B cell (primary cell): Measurements from ENCODE around the gene CTCFL. TPM values are rescaled to one million over a fixed set of nuclear protein-coding genes. Genes with fewer than 3 reads are reported as not detected.

ENCODE experiments used
- ATAC-seq: fragments of 200-7000 bp; cut with Tn5 transposase; one replicate; pipeline ENCODE4 v1.10.0; 2021; ENCODE audit warnings: low read depth, mild to moderate bottlenecking, moderate number of reproducible peaks, moderate library complexity
- CTCF ChIA-PET: fragments of 350-600 bp; sonication (Branson Sonifier 250); formaldehyde crosslinking; loops from one replicate; lab custom pipeline; 2021; ENCODE audit warnings: antibody characterized with exemption, inconsistent platforms; lab: Charles Lee
- POLR2A ChIA-PET: fragments of 350-600 bp; sonication (Branson Sonifier 250); formaldehyde crosslinking; loops from one replicate; lab custom pipeline; 2021; ENCODE audit warnings: antibody characterized with exemption; lab: Charles Lee
- DNase-seq: peaks from one replicate; pipeline ENCODE4 v3.0.0; 2013
- H2AFZ ChIP-seq: 2 replicates; pipeline ENCODE4 v1.6.1; 2012; ENCODE audit warnings: mild to moderate bottlenecking, low read depth, low read length; ENCODE audit not compliant: insufficient read depth, poor library complexity, severe bottlenecking
- H3K27ac ChIP-seq, 2 donors: 1 replicate in 1 of 2; 2 replicates in 1 of 2; pipeline ENCODE4 v1.5.1; 2012 to 2013; ENCODE audit warnings: low read length in 2 of 2, mild to moderate bottlenecking in 2 of 2, moderate library complexity in 1 of 2
- H3K27me3 ChIP-seq, 4 experiments: fragments of 200-600 bp in 1 of 4; sonication (generic) in 1 of 4; replicated peaks in 1 of 4; 1 replicate in 2 of 4; 2 replicates in 2 of 4; pipeline versions ENCODE4 v1.6.1 to v1.7.0; 2013 to 2016; ENCODE audit warnings: low read length in 3 of 4, mild to moderate bottlenecking in 2 of 4, mixed read lengths in 1 of 4, moderate library complexity in 1 of 4; ENCODE audit not compliant: insufficient read depth in 4 of 4, control insufficient read depth in 3 of 4; ENCODE audit errors: control extremely low read depth in 1 of 4
- H3K36me3 ChIP-seq, 2 experiments: replicated peaks in 1 of 2; 1 replicate in 1 of 2; 2 replicates in 1 of 2; pipeline versions ENCODE4 v1.6.1 to v1.7.1; 2013; ENCODE audit warnings: low read length in 1 of 2; ENCODE audit not compliant: insufficient read depth in 2 of 2, control insufficient read depth in 1 of 2; ENCODE audit errors: control extremely low read depth in 1 of 2, extremely low read depth in 1 of 2
- H3K4me1 ChIP-seq, 2 donors: fragments of 200-600 bp in 1 of 2; sonication (generic) in 1 of 2; 1 replicate in 1 of 2; 2 replicates in 1 of 2; pipeline versions ENCODE4 v1.5.1 to v1.6.1; 2013 to 2017; ENCODE audit warnings: low read length in 2 of 2; ENCODE audit not compliant: control insufficient read depth in 2 of 2, insufficient read depth in 2 of 2
- H3K4me2 ChIP-seq: replicated peaks from 2 replicates; pipeline ENCODE3; 2012; ENCODE audit warnings: mild to moderate bottlenecking, low read depth, low read length; ENCODE audit not compliant: poor library complexity, severe bottlenecking
- H3K4me3 ChIP-seq, 5 experiments: fragments of 200-600 bp in 1 of 5; sonication (generic) in 1 of 5; 1 replicate in 3 of 5; 2 replicates in 2 of 5; pipeline versions ENCODE4 v1.5.1 to v1.7.0; 2011 to 2016; ENCODE audit warnings: low read length in 4 of 5, mild to moderate bottlenecking in 4 of 5, low read depth in 2 of 5, control low read depth in 1 of 5, moderate library complexity in 1 of 5; ENCODE audit not compliant: insufficient read depth in 1 of 5; ENCODE audit errors: control extremely low read depth in 1 of 5, extremely low read depth in 1 of 5
- H3K79me2 ChIP-seq: fragments of 200-600 bp; sonication (generic); one replicate; pipeline ENCODE4 v1.6.0; 2016; ENCODE audit warnings: low read length; ENCODE audit not compliant: control insufficient read depth, insufficient read depth
- H3K9ac ChIP-seq: fragments of 200-600 bp; sonication (generic); 2 replicates; pipeline ENCODE4 v1.6.1; 2017; ENCODE audit warnings: mild to moderate bottlenecking, low read length, moderate library complexity
- H3K9me3 ChIP-seq, 3 donors: one replicate each; pipeline versions ENCODE4 v1.6.1 to v1.7.1; 2013; ENCODE audit warnings: low read length in 2 of 3; ENCODE audit not compliant: control insufficient read depth in 2 of 3, insufficient read depth in 1 of 3; ENCODE audit errors: control extremely low read depth in 1 of 3
- H4K20me1 ChIP-seq: 2 replicates; pipeline ENCODE4 v1.6.0; 2012; ENCODE audit warnings: mild to moderate bottlenecking, low read length; ENCODE audit not compliant: insufficient read depth, control insufficient read depth, poor library complexity, severe bottlenecking
- H3K27ac Mint-ChIP-seq: one replicate; pipeline ENCODE4 v1.8.0; 2021; ENCODE audit warnings: mixed read lengths
- H3K27me3 Mint-ChIP-seq: one replicate; pipeline ENCODE4 v1.8.0; 2021; ENCODE audit warnings: mixed read lengths
- H3K4me1 Mint-ChIP-seq: one replicate; pipeline ENCODE4 v1.8.0; 2021; ENCODE audit warnings: mixed read lengths
- H3K4me3 Mint-ChIP-seq: one replicate; pipeline ENCODE4 v1.8.0; 2021; ENCODE audit warnings: mixed read lengths
- H3K9me3 Mint-ChIP-seq: one replicate; pipeline ENCODE4 v1.8.0; 2022; ENCODE audit warnings: mixed read lengths; ENCODE audit not compliant: insufficient read depth
- CTCF ChIP-seq: fragments of 200-600 bp; IDR thresholded peaks from one replicate; pipeline ENCODE4 v1.8.0; 2022; ENCODE audit warnings: antibody characterized with exemption, mild to moderate bottlenecking
- EZH2 ChIP-seq: IDR thresholded peaks from 2 replicates; pipeline ENCODE4 v1.6.1; 2012; ENCODE audit warnings: borderline replicate concordance, low read depth, mild to moderate bottlenecking, moderate library complexity, low read length; ENCODE audit not compliant: insufficient read depth, poor library complexity, severe bottlenecking
- WGBS: methylation state at CpG from one replicate; pipeline ENCODE4 v1.1.5; 2013; ENCODE audit warnings: missing lambda C conversion rate; ENCODE audit not compliant: insufficient coverage; 5-methylcytosine and 5-hydroxymethylcytosine counted together
- intact Hi-C: fragments of 100-400 bp; cut with micrococcal nuclease; formaldehyde crosslinking; loops from one replicate; pipeline ENCODE4 v1.10.0; 2022
- polyA plus RNA-seq: library from polyadenylated mRNA; depleted of rRNA; stranded (reverse); fragments of >200 nt; gene quantifications from 2 replicates; pipeline ENCODE4 v1.2.3, GENCODE V29; 2012
- total RNA-seq, 2 donors: library from RNA; stranded (reverse); fragments of 120-200 nt in 1 of 2; gene quantifications; 1 replicate in 1 of 2; 2 replicates in 1 of 2; pipeline versions ENCODE4 v1.2.3 to v1.2.4, GENCODE V29; 2013 to 2022

CTCFL gene
- total and polyA plus RNA-seq, 2 donors (not counting 1 experiment from before 2014, with no cell fraction given), result not detected

GRCh38 chr20:57544838-57545564 lies 20.1 kb upstream of the CTCFL start:
- no peak overlapping the region for H2AFZ ChIP-seq
- ATAC-seq (no peak), DNase-seq (no peak)
- no peak for TF ChIP-seq EZH2
- no peak for TF ChIP-seq CTCF
- CTCF ChIA-PET, result interaction anchor here (1.6 kb wide), 1 partner anchor 50 kb away, joined by 3 read pairs; no protein-coding TSS in a partner anchor
- no peak overlapping the region for H3K4me3 Mint-ChIP-seq
- WGBS, result 75% methylated on average over 10 of the region's 12 CpGs
- no peaks in the 10 kb centered on the region for H4K20me1 ChIP-seq
- peaks cover 55% of the 10 kb centered on the region for H3K27me3 Mint-ChIP-seq
- H3K79me2 ChIP-seq, result no peaks in the 10 kb centered on the region
- intact Hi-C loops, result no loop called here
- no peaks in the 10 kb centered on the region for H3K4me1 ChIP-seq
- no peaks in the 10 kb centered on the region for H3K36me3 ChIP-seq
- no peaks in the 10 kb centered on the region for H3K4me1 Mint-ChIP-seq
- H3K9me3 ChIP-seq, result no peaks in the 10 kb centered on the region
- H3K27ac Mint-ChIP-seq, result no peak overlapping the region
- no peak overlapping the region for H3K9ac ChIP-seq
- H3K9me3 Mint-ChIP-seq, result no peaks in the 10 kb centered on the region
- POLR2A ChIA-PET, result no interaction called here
- H3K27ac ChIP-seq, result no peak overlapping the region
- no peak overlapping the region for H3K4me3 ChIP-seq
- H3K27me3 ChIP-seq, result peaks cover 0 to 3% (median 2%) of the 10 kb centered on the region in 4 experiments
- H3K4me2 ChIP-seq, result no peak overlapping the region

GRCh38 chr20:57543754-57544153 lies 18.8 kb upstream of the CTCFL start:
- H3K9me3 Mint-ChIP-seq, result no peaks in the 10 kb centered on the region
- no peak overlapping the region for H3K4me3 ChIP-seq
- ChIA-PET CTCF (interaction anchor here (1.6 kb wide), 1 partner anchor 51 kb away, joined by 3 read pairs; no protein-coding TSS in a partner anchor), POLR2A (no interaction called here)
- H3K27me3 Mint-ChIP-seq, result peaks cover 63% of the 10 kb centered on the region
- no peak overlapping the region for H3K27ac Mint-ChIP-seq
- no peak overlapping the region for H3K4me3 Mint-ChIP-seq
- no peak overlapping the region for H3K27ac ChIP-seq
- no peaks in the 10 kb centered on the region for H3K4me1 ChIP-seq
- no peaks in the 10 kb centered on the region for H3K79me2 ChIP-seq
- DNase-seq (no peak), ATAC-seq (no peak)
- H3K9ac ChIP-seq, result no peak overlapping the region
- no peaks in the 10 kb centered on the region for H3K4me1 Mint-ChIP-seq
- H2AFZ ChIP-seq, result no peak overlapping the region
- H3K4me2 ChIP-seq, result no peak overlapping the region
- TF ChIP-seq EZH2 (no peak), CTCF (no peak)
- intact Hi-C loops, result no loop called here
- WGBS, result no CpG with 5 or more reads among the region's 2 CpGs
- no peaks in the 10 kb centered on the region for H3K36me3 ChIP-seq
- peaks cover 0 to 4% (median 4%) of the 10 kb centered on the region in 4 experiments for H3K27me3 ChIP-seq
- no peaks in the 10 kb centered on the region for H4K20me1 ChIP-seq
- H3K9me3 ChIP-seq, result peaks cover 0 to 3% (median 1%) of the 10 kb centered on the region in 3 donors
